WTC11 (cell line): ENCODE results near the gene PTBP2.

Source experiments
- CREM ChIP-seq: sonication (generic); formaldehyde crosslinking; IDR thresholded peaks from 2 replicates; pipeline ENCODE4 v1.8.1; 2022; ENCODE audit warnings: mild to moderate bottlenecking, missing genetic modification reagents, moderate library complexity
- ESRRA ChIP-seq: sonication (generic); formaldehyde crosslinking; IDR thresholded peaks from 2 replicates; pipeline ENCODE4 v1.8.1; 2022; ENCODE audit warnings: mild to moderate bottlenecking, missing genetic modification reagents, borderline replicate concordance
- GABPB1 ChIP-seq: sonication (generic); formaldehyde crosslinking; IDR thresholded peaks from 2 replicates; pipeline ENCODE4 v1.8.1; 2023; ENCODE audit warnings: mild to moderate bottlenecking, missing genetic modification reagents
- JUN ChIP-seq: sonication (generic); formaldehyde crosslinking; IDR thresholded peaks from 2 replicates; pipeline ENCODE4 v1.8.0; 2023; ENCODE audit warnings: mild to moderate bottlenecking, missing genetic modification reagents
- NR1H2 ChIP-seq: sonication (generic); formaldehyde crosslinking; IDR thresholded peaks from 2 replicates; pipeline ENCODE4 v1.9.0; 2021; ENCODE audit warnings: mild to moderate bottlenecking, moderate library complexity, missing genetic modification reagents
- NR3C1 ChIP-seq: sonication (generic); formaldehyde crosslinking; conservative IDR thresholded peaks from 2 replicates; pipeline ENCODE4 v1.8.1; 2023; ENCODE audit warnings: low read depth, mild to moderate bottlenecking, missing genetic modification reagents
- SP1 ChIP-seq: sonication (generic); formaldehyde crosslinking; conservative IDR thresholded peaks from 2 replicates; pipeline ENCODE4 v1.8.1; 2022; ENCODE audit warnings: missing genetic modification reagents
- TF ChIP-seq, protein P1 (sequence below): fragments of 200-600 bp; IDR thresholded peaks from 2 replicates; pipeline ENCODE4 v1.8.0; 2022; ENCODE audit warnings: antibody characterized with exemption
- TF ChIP-seq, protein P2 (sequence below): sonication (generic); formaldehyde crosslinking; IDR thresholded peaks from 2 replicates; pipeline ENCODE4 v1.8.0; 2023; ENCODE audit warnings: missing genetic modification reagents, mild to moderate bottlenecking, borderline replicate concordance
- TF ChIP-seq, protein P3 (sequence below): sonication (generic); formaldehyde crosslinking; IDR thresholded peaks from 2 replicates; pipeline ENCODE4 v1.8.1; 2023; ENCODE audit warnings: mild to moderate bottlenecking, missing genetic modification reagents, moderate library complexity
- TF ChIP-seq, protein P4 (sequence below): sonication (generic); formaldehyde crosslinking; IDR thresholded peaks from 2 replicates; pipeline ENCODE4 v1.8.1; 2023; ENCODE audit warnings: mild to moderate bottlenecking, moderate library complexity, missing genetic modification reagents
- TF ChIP-seq, protein P5 (sequence below): sonication (generic); formaldehyde crosslinking; IDR thresholded peaks from 2 replicates; pipeline ENCODE4 v1.8.1; 2022; ENCODE audit warnings: low read depth, missing genetic modification reagents, borderline replicate concordance
- TF ChIP-seq, protein P6 (sequence below): sonication (generic); formaldehyde crosslinking; conservative IDR thresholded peaks from 2 replicates; pipeline ENCODE4 v1.8.1; 2022; ENCODE audit warnings: mild to moderate bottlenecking, missing genetic modification reagents
- TF ChIP-seq, protein P7 (sequence below): sonication (generic); formaldehyde crosslinking; conservative IDR thresholded peaks from 2 replicates; pipeline ENCODE4 v1.8.1; 2023; ENCODE audit warnings: mild to moderate bottlenecking, low read depth, missing genetic modification reagents, moderate library complexity

DNA sequence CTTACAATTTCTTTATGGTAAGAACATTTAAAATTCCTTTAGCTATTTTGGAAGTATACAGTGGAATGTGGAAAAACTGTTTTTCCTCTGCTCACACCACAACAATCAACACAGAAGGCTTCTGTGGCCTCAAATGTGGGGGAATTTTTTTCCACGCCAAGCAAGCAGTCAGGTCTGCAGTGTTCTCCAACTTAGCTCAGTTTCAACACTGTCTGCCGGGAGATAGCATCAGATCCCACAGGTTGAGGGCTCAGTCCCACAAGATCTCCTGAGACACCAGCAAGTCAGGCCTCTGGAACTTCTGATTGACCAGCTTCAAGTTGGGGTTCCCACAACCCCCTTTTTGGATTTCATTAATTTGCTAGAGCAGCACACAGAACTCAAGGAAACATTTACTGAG lies 50.3 kb downstream of the PTBP2 start:
- TF ChIP-seq ESRRA (no peak), JUN (CRISPR knock-in tag) (no peak), NR3C1 (CRISPR knock-in tag) (no peak), SP1 (no peak), GABPB1 (CRISPR knock-in tag) (no peak), NR1H2 (CRISPR knock-in tag) (no peak), CREM (CRISPR knock-in tag) (no peak)
- TF ChIP-seq, protein P1, sequence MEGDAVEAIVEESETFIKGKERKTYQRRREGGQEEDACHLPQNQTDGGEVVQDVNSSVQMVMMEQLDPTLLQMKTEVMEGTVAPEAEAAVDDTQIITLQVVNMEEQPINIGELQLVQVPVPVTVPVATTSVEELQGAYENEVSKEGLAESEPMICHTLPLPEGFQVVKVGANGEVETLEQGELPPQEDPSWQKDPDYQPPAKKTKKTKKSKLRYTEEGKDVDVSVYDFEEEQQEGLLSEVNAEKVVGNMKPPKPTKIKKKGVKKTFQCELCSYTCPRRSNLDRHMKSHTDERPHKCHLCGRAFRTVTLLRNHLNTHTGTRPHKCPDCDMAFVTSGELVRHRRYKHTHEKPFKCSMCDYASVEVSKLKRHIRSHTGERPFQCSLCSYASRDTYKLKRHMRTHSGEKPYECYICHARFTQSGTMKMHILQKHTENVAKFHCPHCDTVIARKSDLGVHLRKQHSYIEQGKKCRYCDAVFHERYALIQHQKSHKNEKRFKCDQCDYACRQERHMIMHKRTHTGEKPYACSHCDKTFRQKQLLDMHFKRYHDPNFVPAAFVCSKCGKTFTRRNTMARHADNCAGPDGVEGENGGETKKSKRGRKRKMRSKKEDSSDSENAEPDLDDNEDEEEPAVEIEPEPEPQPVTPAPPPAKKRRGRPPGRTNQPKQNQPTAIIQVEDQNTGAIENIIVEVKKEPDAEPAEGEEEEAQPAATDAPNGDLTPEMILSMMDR, result no peak
- TF ChIP-seq, protein P2, sequence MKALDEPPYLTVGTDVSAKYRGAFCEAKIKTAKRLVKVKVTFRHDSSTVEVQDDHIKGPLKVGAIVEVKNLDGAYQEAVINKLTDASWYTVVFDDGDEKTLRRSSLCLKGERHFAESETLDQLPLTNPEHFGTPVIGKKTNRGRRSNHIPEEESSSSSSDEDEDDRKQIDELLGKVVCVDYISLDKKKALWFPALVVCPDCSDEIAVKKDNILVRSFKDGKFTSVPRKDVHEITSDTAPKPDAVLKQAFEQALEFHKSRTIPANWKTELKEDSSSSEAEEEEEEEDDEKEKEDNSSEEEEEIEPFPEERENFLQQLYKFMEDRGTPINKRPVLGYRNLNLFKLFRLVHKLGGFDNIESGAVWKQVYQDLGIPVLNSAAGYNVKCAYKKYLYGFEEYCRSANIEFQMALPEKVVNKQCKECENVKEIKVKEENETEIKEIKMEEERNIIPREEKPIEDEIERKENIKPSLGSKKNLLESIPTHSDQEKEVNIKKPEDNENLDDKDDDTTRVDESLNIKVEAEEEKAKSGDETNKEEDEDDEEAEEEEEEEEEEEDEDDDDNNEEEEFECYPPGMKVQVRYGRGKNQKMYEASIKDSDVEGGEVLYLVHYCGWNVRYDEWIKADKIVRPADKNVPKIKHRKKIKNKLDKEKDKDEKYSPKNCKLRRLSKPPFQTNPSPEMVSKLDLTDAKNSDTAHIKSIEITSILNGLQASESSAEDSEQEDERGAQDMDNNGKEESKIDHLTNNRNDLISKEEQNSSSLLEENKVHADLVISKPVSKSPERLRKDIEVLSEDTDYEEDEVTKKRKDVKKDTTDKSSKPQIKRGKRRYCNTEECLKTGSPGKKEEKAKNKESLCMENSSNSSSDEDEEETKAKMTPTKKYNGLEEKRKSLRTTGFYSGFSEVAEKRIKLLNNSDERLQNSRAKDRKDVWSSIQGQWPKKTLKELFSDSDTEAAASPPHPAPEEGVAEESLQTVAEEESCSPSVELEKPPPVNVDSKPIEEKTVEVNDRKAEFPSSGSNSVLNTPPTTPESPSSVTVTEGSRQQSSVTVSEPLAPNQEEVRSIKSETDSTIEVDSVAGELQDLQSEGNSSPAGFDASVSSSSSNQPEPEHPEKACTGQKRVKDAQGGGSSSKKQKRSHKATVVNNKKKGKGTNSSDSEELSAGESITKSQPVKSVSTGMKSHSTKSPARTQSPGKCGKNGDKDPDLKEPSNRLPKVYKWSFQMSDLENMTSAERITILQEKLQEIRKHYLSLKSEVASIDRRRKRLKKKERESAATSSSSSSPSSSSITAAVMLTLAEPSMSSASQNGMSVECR (CRISPR knock-in tag), result no peak
- TF ChIP-seq, protein P3, sequence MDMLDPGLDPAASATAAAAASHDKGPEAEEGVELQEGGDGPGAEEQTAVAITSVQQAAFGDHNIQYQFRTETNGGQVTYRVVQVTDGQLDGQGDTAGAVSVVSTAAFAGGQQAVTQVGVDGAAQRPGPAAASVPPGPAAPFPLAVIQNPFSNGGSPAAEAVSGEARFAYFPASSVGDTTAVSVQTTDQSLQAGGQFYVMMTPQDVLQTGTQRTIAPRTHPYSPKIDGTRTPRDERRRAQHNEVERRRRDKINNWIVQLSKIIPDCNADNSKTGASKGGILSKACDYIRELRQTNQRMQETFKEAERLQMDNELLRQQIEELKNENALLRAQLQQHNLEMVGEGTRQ, result no peak
- TF ChIP-seq, protein P4, sequence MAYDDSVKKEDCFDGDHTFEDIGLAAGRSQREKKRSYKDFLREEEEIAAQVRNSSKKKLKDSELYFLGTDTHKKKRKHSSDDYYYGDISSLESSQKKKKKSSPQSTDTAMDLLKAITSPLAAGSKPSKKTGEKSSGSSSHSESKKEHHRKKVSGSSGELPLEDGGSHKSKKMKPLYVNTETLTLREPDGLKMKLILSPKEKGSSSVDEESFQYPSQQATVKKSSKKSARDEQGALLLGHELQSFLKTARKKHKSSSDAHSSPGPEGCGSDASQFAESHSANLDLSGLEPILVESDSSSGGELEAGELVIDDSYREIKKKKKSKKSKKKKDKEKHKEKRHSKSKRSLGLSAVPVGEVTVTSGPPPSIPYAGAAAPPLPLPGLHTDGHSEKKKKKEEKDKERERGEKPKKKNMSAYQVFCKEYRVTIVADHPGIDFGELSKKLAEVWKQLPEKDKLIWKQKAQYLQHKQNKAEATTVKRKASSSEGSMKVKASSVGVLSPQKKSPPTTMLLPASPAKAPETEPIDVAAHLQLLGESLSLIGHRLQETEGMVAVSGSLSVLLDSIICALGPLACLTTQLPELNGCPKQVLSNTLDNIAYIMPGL (CRISPR knock-in tag), result no peak
- TF ChIP-seq, protein P5, sequence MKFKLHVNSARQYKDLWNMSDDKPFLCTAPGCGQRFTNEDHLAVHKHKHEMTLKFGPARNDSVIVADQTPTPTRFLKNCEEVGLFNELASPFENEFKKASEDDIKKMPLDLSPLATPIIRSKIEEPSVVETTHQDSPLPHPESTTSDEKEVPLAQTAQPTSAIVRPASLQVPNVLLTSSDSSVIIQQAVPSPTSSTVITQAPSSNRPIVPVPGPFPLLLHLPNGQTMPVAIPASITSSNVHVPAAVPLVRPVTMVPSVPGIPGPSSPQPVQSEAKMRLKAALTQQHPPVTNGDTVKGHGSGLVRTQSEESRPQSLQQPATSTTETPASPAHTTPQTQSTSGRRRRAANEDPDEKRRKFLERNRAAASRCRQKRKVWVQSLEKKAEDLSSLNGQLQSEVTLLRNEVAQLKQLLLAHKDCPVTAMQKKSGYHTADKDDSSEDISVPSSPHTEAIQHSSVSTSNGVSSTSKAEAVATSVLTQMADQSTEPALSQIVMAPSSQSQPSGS (CRISPR knock-in tag), result no peak
- TF ChIP-seq, protein P6, sequence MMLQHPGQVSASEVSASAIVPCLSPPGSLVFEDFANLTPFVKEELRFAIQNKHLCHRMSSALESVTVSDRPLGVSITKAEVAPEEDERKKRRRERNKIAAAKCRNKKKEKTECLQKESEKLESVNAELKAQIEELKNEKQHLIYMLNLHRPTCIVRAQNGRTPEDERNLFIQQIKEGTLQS (CRISPR knock-in tag), result no peak
- TF ChIP-seq, protein P7, sequence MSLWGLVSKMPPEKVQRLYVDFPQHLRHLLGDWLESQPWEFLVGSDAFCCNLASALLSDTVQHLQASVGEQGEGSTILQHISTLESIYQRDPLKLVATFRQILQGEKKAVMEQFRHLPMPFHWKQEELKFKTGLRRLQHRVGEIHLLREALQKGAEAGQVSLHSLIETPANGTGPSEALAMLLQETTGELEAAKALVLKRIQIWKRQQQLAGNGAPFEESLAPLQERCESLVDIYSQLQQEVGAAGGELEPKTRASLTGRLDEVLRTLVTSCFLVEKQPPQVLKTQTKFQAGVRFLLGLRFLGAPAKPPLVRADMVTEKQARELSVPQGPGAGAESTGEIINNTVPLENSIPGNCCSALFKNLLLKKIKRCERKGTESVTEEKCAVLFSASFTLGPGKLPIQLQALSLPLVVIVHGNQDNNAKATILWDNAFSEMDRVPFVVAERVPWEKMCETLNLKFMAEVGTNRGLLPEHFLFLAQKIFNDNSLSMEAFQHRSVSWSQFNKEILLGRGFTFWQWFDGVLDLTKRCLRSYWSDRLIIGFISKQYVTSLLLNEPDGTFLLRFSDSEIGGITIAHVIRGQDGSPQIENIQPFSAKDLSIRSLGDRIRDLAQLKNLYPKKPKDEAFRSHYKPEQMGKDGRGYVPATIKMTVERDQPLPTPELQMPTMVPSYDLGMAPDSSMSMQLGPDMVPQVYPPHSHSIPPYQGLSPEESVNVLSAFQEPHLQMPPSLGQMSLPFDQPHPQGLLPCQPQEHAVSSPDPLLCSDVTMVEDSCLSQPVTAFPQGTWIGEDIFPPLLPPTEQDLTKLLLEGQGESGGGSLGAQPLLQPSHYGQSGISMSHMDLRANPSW, result no peak
